K562 (cell line): Measurements from ENCODE around the gene HEXIM1. TPM values are rescaled to one million over a fixed set of nuclear protein-coding genes. Genes with fewer than 3 reads are reported as not detected.

ENCODE experiments used
- ATAC-seq: fragments of 200-7000 bp; cut with Tn5 transposase; 3 replicates; pipeline ENCODE4 v1.9.1; 2020; ENCODE audit warnings: moderate library complexity
- BruUV-seq: library from RNA; stranded (reverse); fragments of 400-500 nt; replicated peaks from 2 replicates; lab custom pipeline; 2021; lab: Mats Ljungman, UMichigan
- CTCF ChIA-PET: fragments of 300-600 bp; formaldehyde crosslinking; extraction: SDS; loops from one replicate; lab custom pipeline; 2021; ENCODE audit warnings: low intra/inter-chr PET ratio; lab: Yijun Ruan, JAX
- POLR2A ChIA-PET: fragments of 300-600, 350-650 bp; sonication (Branson Sonifier 250); formaldehyde crosslinking; extraction: SDS; loops from one replicate; lab custom pipeline; 2021; ENCODE audit warnings: antibody characterized with exemption, inconsistent platforms; lab: Yijun Ruan, JAX
- DNase-seq, 4 experiments: peaks; one replicate each; pipeline versions ENCODE4 v3.0.0 to v3.0.0-alpha.2; 2011 to 2018; ENCODE audit warnings: low spot score in 3 of 4, mixed read lengths in 3 of 4; ENCODE audit errors: extremely low read depth in 1 of 4
- FAIRE-seq: peaks from 2 replicates; lab custom pipeline; 2011; peaks lifted over from hg19 to GRCh38; lab: Jason Lieb, UNC
- H2AFZ ChIP-seq: 2 replicates; pipeline ENCODE4 v1.6.0; 2011; ENCODE audit warnings: low read depth, low read length, control low read depth, inconsistent platforms
- H3K27ac ChIP-seq: fragments of 200-600 bp; 3 replicates; pipeline ENCODE4 v1.8.0; 2011; ENCODE audit warnings: low read depth, mild to moderate bottlenecking, control low read depth, inconsistent platforms, low read length, moderate library complexity, mixed read lengths; ENCODE audit errors: extremely low read depth
- H3K27me3 ChIP-seq, 2 experiments: fragments of 300-600 bp in 1 of 2; 2 replicates in 1 of 2; 3 replicates in 1 of 2; pipeline versions ENCODE4 v1.6.0 to v1.8.0; 2011; ENCODE audit warnings: inconsistent platforms in 2 of 2, low read length in 2 of 2, mild to moderate bottlenecking in 1 of 2, mixed read lengths in 1 of 2, moderate library complexity in 1 of 2; ENCODE audit not compliant: control insufficient read depth in 2 of 2, insufficient read depth in 2 of 2
- H3K36me3 ChIP-seq: fragments of 300-600 bp; 3 replicates; pipeline ENCODE4 v1.8.0; 2011; ENCODE audit warnings: mild to moderate bottlenecking, low read length, inconsistent platforms; ENCODE audit not compliant: control insufficient read depth, insufficient read depth
- H3K4me1 ChIP-seq, 2 experiments: fragments of 200-600 bp in 1 of 2; replicated peaks in 1 of 2; 2 replicates in 1 of 2; 3 replicates in 1 of 2; pipeline versions ENCODE4 v1.5.1 to v1.8.0; 2011; ENCODE audit warnings: inconsistent platforms in 2 of 2, low read length in 2 of 2, mild to moderate bottlenecking in 1 of 2, mixed read lengths in 1 of 2, moderate library complexity in 1 of 2; ENCODE audit not compliant: control insufficient read depth in 2 of 2, insufficient read depth in 2 of 2
- H3K4me2 ChIP-seq: 2 replicates; pipeline ENCODE4 v1.6.1; 2011; ENCODE audit warnings: low read length, control low read depth, inconsistent platforms, mixed read lengths; ENCODE audit not compliant: insufficient read depth
- H3K4me3 ChIP-seq: fragments of 200-600 bp; sonication (generic), shearing (Covaris generic); 2 replicates; pipeline ENCODE4 v1.5.1; 2016; ENCODE audit warnings: control low read depth, inconsistent platforms
- H3K79me2 ChIP-seq: fragments of 200-600 bp; 3 replicates; pipeline ENCODE4 v1.8.0; 2011; ENCODE audit warnings: low read length, inconsistent platforms; ENCODE audit not compliant: control insufficient read depth, insufficient read depth
- H3K9ac ChIP-seq, 2 experiments: 2 replicates each; pipeline versions ENCODE4 v1.6.0 to v1.6.1; 2011; ENCODE audit warnings: low read depth in 2 of 2, low read length in 2 of 2, control low read depth in 1 of 2, inconsistent platforms in 1 of 2, mild to moderate bottlenecking in 1 of 2, mixed read lengths in 1 of 2; ENCODE audit not compliant: insufficient read depth in 1 of 2
- H3K9me1 ChIP-seq: one replicate; pipeline ENCODE4 v1.6.0; 2011; ENCODE audit warnings: inconsistent platforms, mild to moderate bottlenecking, low read length, moderate library complexity; ENCODE audit not compliant: control insufficient read depth, insufficient read depth
- H3K9me3 ChIP-seq: replicated peaks from 2 replicates; pipeline ENCODE4 v1.5.1; 2011; ENCODE audit warnings: low read depth, low read length, inconsistent platforms; ENCODE audit not compliant: control insufficient read depth, insufficient read depth
- H4K20me1 ChIP-seq: replicated peaks from 2 replicates; pipeline ENCODE4 v1.6.1; 2011; ENCODE audit warnings: low read length, inconsistent platforms, mixed read lengths; ENCODE audit not compliant: control insufficient read depth, insufficient read depth
- BCOR ChIP-seq: fragments of 450-650 bp; IDR thresholded peaks from 2 replicates; pipeline ENCODE4 v1.6.1; 2016
- FOXA3 ChIP-seq, 2 experiments: fragments of 450-650 bp in 1 of 2; sonication (generic) in 1 of 2; formaldehyde crosslinking; IDR thresholded peaks in 1 of 2; conservative IDR thresholded peaks in 1 of 2; 2 replicates each; pipeline versions ENCODE4 v1.4.0 to v1.8.0; 2020 to 2022; ENCODE audit warnings: mild to moderate bottlenecking in 2 of 2, missing genetic modification reagents in 1 of 2
- HDAC6 ChIP-seq: IDR thresholded peaks from 2 replicates; pipeline ENCODE4 v1.6.1; 2012; ENCODE audit warnings: low read depth, mild to moderate bottlenecking, control low read depth, inconsistent platforms, low read length, moderate library complexity
- KDM1A ChIP-seq, 2 experiments: fragments of 450-650 bp; IDR thresholded peaks; 2 replicates each; pipeline ENCODE4 v1.6.1; 2016; ENCODE audit warnings: mild to moderate bottlenecking in 2 of 2
- NKRF ChIP-seq: fragments of 450-650 bp; IDR thresholded peaks from 2 replicates; pipeline ENCODE4 v1.6.1; 2016; ENCODE audit warnings: borderline replicate concordance
- RBM25 ChIP-seq: fragments of 200-400 bp; formaldehyde crosslinking; IDR thresholded peaks from 2 replicates; pipeline ENCODE4 v1.6.1; 2018; ENCODE audit warnings: low read length, low read depth, moderate library complexity; ENCODE audit not compliant: severe bottlenecking
- ZFP36 ChIP-seq: fragments of 150-350 bp; IDR thresholded peaks from 2 replicates; pipeline ENCODE4 v1.6.1; 2018; ENCODE audit warnings: low read length, low read depth; ENCODE audit not compliant: partially characterized antibody
- WGBS: fragments of 100-300 bp; shearing (Covaris generic); methylation state at CpG from one replicate; pipeline ENCODE4 v1.1.6; 2016; ENCODE audit warnings: low coverage, mixed read lengths; ENCODE audit not compliant: insufficient coverage; ENCODE audit errors: missing lambda C conversion rate; 5-methylcytosine and 5-hydroxymethylcytosine counted together
- in situ Hi-C: fragments of 300-500 bp; cut with MboI; formaldehyde crosslinking; loops from 4 replicates; pipeline ENCODE4 v1.15.0; 2018; ENCODE audit warnings: inconsistent platforms, mixed read lengths
- intact Hi-C: fragments of 100-400 bp; cut with micrococcal nuclease; formaldehyde crosslinking; loops from 2 replicates; pipeline ENCODE4 v1.14.2; 2022
- polyA plus RNA-seq, 8 experiments: library from polyadenylated mRNA; depleted of rRNA in 4 of 8; stranded (reverse) in 5 of 8; unstranded in 3 of 8; fragments of >200 nt; fragmentation: Nextera tagmentation in 2 of 8; fragmentation: Illumina TruSeq in 1 of 8; extraction: Ambion mirVana in 2 of 8; extraction: Trizol in 1 of 8; gene quantifications; 2 replicates each; pipeline versions ENCODE4 v1.2.1 to v1.2.3, GENCODE V29; 2011 to 2014; ENCODE audit warnings: inconsistent platforms in 1 of 8, missing spikeins in 1 of 8
- total RNA-seq, 7 experiments: library from RNA; depleted of rRNA in 6 of 7; stranded (reverse); fragments of >200 nt in 6 of 7; fragmentation: Illumina TruSeq in 2 of 7; extraction: Trizol in 2 of 7; gene quantifications; 2 replicates each; pipeline versions ENCODE4 v1.2.1 to v1.2.3, GENCODE V29; 2011 to 2021; ENCODE audit warnings: low replicate concordance in 1 of 7

Gene HEXIM1
- total and polyA plus RNA-seq, 9 of the 15 experiments (the other 6 are each of a cell fraction or from before 2014, with no cell fraction given) = 1.4 to 28.3 (median 9.1) TPM

DNA sequence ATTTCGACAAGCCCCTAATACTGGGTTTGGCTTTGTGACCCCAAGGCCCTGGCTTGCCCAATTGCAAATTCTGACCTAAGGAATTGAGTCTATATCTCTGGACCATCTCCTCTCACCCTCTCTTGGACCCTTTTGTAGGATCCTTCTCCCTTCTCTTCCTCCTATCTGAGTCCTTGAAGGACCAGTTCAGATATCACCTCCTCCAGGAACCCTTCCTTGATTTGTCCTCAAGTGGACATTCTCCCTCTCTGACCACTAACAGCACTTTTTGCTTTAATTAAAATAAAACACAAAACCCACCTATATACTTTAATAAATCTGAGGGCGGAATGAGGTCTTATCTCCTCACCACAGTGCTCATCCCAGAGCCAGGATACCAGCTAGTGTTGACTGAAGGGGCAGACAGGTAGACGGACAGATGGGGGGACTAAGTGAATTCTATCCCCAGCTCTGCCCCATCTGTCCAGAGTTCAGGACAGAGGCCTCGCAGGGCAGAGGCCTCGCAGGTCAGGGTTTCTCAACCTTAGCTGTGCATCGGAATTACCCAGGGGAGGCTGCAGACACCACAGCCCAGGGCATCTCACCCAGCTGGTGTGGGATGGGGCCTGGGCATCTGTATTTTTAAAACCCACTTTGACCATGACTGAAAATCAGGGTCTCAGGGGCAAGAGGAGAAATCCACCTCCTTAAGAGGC, 25.1 kb upstream of the HEXIM1 start:
- Histone ChIP-seq H3K27ac (peak overlapping the region; percentile 92; the same call in 2 of the 3 replicates), H3K4me3 (no peak overlapping the region), H3K4me1 (peaks cover 35 to 55% of the 10 kb centered on the region in 2 experiments), H2AFZ (no peak overlapping the region), H3K27me3 (no peaks in the 10 kb centered on the region), H3K9me3 (no peaks in the 10 kb centered on the region), H4K20me1 (no peaks in the 10 kb centered on the region), H3K36me3 (no peaks in the 10 kb centered on the region), H3K9ac (no peak overlapping the region), H3K79me2 (no peaks in the 10 kb centered on the region; the same call in 2 of the 3 replicates), H3K4me2 (no peak overlapping the region), H3K9me1 (no peaks in the 10 kb centered on the region)
- intact Hi-C loops (loop anchor here (10.0 kb wide), 1 partner anchor 108 kb away; no protein-coding TSS in a partner anchor), in situ Hi-C loops (no loop called here)
- ChIA-PET CTCF (no interaction called here), POLR2A (interaction anchor here (0.6 to 1.2 kb wide), 3 partner anchors 8 to 78 kb away, joined by 3 to 5 read pairs (median 3); no protein-coding TSS in a partner anchor)
- WGBS = 76% methylated on average over 6 of the region's 6 CpGs
- TF ChIP-seq RBM25 (peak; percentile 9), KDM1A (IDR thresholded peaks at IDR 0.05) (peak in 1 of 2 experiments; percentile 33; a peak in 1 of 4 replicates), NKRF (no peak), ZFP36 (peak; percentile 97), FOXA3 (CRISPR knock-in tag; conservative IDR thresholded peaks at IDR 0.05 in 1 of 2, IDR thresholded peaks at IDR 0.05 in 1 of 2) (peak in 1 of 2 experiments; percentile 40; a peak in 1 of 4 replicates), HDAC6 (no peak), BCOR (peak; percentile 59; the same call in 1 of the 2 replicates)
- ATAC-seq (no peak), DNase-seq (no peak), FAIRE-seq (peak; percentile 32)
- no TSS peak for BruUV-seq
